ENCODE measurements around the gene WDR89.

- TF ChIP-seq CTCF (IDR thresholded peaks at IDR 0.05) (no peak), POLR2A (IDR thresholded peaks at IDR 0.05) (no peak)
Observed at GRCh38 chr14:63676615-63677014, 34.9 kb upstream of the WDR89 start.
